Activated CD4-positive, alpha-beta memory T cell treated with anti-CD3 and anti-CD28 coated beads, Interleukin-2, amount 10 ng/mL, durations not matched to agents 7 days and 5 days (primary cell): Measurements from ENCODE around the gene TNFRSF25. TPM values are rescaled to one million over a fixed set of nuclear protein-coding genes. Genes with fewer than 3 reads are reported as not detected.
A peak's percentile ranks its signal among the peaks of the same experiment; 100 is the strongest.
"Not testable (repeated sequence)": the region's sequence is repeated elsewhere in the genome, so short reads cannot be mapped to it uniquely, and the experiment has no call there.

Source experiments
- CTCF ChIA-PET: fragments of 350-600 bp; sonication (Branson Sonifier 250); formaldehyde crosslinking; loops from one replicate; lab custom pipeline; 2021; ENCODE audit warnings: antibody characterized with exemption, inconsistent platforms; lab: Charles Lee
- POLR2A ChIA-PET: fragments of 350-600 bp; sonication (Branson Sonifier 250); formaldehyde crosslinking; loops from one replicate; lab custom pipeline; 2021; ENCODE audit warnings: antibody characterized with exemption; lab: Charles Lee
- DNase-seq: peaks from one replicate; pipeline ENCODE4 v3.0.0-alpha.2; 2020
- H3K27ac Mint-ChIP-seq: one replicate; pipeline ENCODE4 v1.8.0; 2021; ENCODE audit warnings: mild to moderate bottlenecking, mixed read lengths
- H3K27me3 Mint-ChIP-seq: one replicate; pipeline ENCODE4 v1.8.0; 2021; ENCODE audit warnings: mixed read lengths
- H3K36me3 Mint-ChIP-seq: one replicate; pipeline ENCODE4 v1.8.0; 2021; ENCODE audit warnings: low read depth, mixed read lengths
- H3K4me1 Mint-ChIP-seq: one replicate; pipeline ENCODE4 v1.8.0; 2021; ENCODE audit warnings: mixed read lengths
- H3K4me3 Mint-ChIP-seq: one replicate; pipeline ENCODE4 v1.8.0; 2021; ENCODE audit warnings: mild to moderate bottlenecking, mixed read lengths
- H3K9me3 Mint-ChIP-seq: one replicate; pipeline ENCODE4 v1.8.0; 2021; ENCODE audit warnings: mixed read lengths
- total RNA-seq, 2 experiments: library from RNA; stranded (reverse); gene quantifications; one replicate each; pipeline ENCODE4 v1.2.3, GENCODE V29; 2021

Gene TNFRSF25
- total RNA-seq, 2 experiments from 2014 or later, result 82.9 to 85.1 TPM

- Mint-ChIP-seq H3K27me3 (peaks cover 39% of the 10 kb centered on the region), H3K36me3 (no peaks in the 10 kb centered on the region), H3K4me3 (no peak overlapping the region), H3K27ac (no peak overlapping the region), H3K9me3 (no peaks in the 10 kb centered on the region), H3K4me1 (peaks cover 7% of the 10 kb centered on the region)
- ChIA-PET CTCF (interaction anchor here (1.0 kb wide), 1 partner anchor 20 kb away, joined by 4 read pairs; no protein-coding TSS in a partner anchor), POLR2A (interaction anchor here (1.3 kb wide), 1 partner anchor 19 kb away, joined by 3 read pairs; no protein-coding TSS in a partner anchor)
- no peak for DNase-seq
These were observed 22.4 kb downstream of the TNFRSF25 start for GRCh38 chr1:6443339-6444115.

GRCh38 chr1:6441586-6441985 is 24.4 kb downstream of the TNFRSF25 start:
- DNase-seq, result no peak
- no peaks in the 10 kb centered on the region for H3K9me3 Mint-ChIP-seq
- peaks cover 36% of the 10 kb centered on the region for H3K27me3 Mint-ChIP-seq
- H3K27ac Mint-ChIP-seq, result no peak overlapping the region
- no peaks in the 10 kb centered on the region for H3K36me3 Mint-ChIP-seq
- CTCF ChIA-PET, result interaction anchor here (0.6 to 1.9 kb wide), 5 partner anchors 15 to 83 kb away, joined by 3 to 8 read pairs (median 4); no protein-coding TSS in a partner anchor
- peaks cover 7% of the 10 kb centered on the region for H3K4me1 Mint-ChIP-seq
- H3K4me3 Mint-ChIP-seq, result no peak overlapping the region
- POLR2A ChIA-PET, result interaction anchor here (1.5 kb wide), 1 partner anchor 18 kb away, joined by 6 read pairs; no protein-coding TSS in a partner anchor

GRCh38 chr1:6440198-6441126 is 25.5 kb downstream of the TNFRSF25 start:
- H3K27me3 Mint-ChIP-seq, result peaks cover 28% of the 10 kb centered on the region
- ChIA-PET POLR2A (interaction anchor here (1.5 kb wide), 1 partner anchor 20 kb away, joined by 6 read pairs; no protein-coding TSS in a partner anchor), CTCF (interaction anchor here (0.7 to 9.9 kb wide), 10 partner anchors 10 to 193 kb away, joined by 3 to 108 read pairs (median 6); partner anchors contain the start of genes HES2 and ZBTB48)
- no peak overlapping the region for H3K27ac Mint-ChIP-seq
- no peak overlapping the region for H3K4me3 Mint-ChIP-seq
- H3K4me1 Mint-ChIP-seq, result peaks cover 7% of the 10 kb centered on the region
- DNase-seq, result peak; percentile 82
- H3K9me3 Mint-ChIP-seq, result no peaks in the 10 kb centered on the region
- no peaks in the 10 kb centered on the region for H3K36me3 Mint-ChIP-seq

GRCh38 chr1:6438047-6438525 is 27.9 kb downstream of the TNFRSF25 start:
- ChIA-PET POLR2A (interaction anchor here (1.0 to 1.9 kb wide), 4 partner anchors 15 to 28 kb away, joined by 3 to 7 read pairs (median 3); partner anchors contain the start of genes HES2 and TNFRSF25), CTCF (interaction anchor here (0.5 to 9.9 kb wide), 27 partner anchors 9 to 191 kb away, joined by 3 to 108 read pairs (median 4); partner anchors contain the start of genes ESPN and HES2)
- Mint-ChIP-seq H3K4me3 (no peak overlapping the region), H3K36me3 (no peaks in the 10 kb centered on the region), H3K4me1 (peaks cover 7% of the 10 kb centered on the region), H3K27me3 (peaks cover 30% of the 10 kb centered on the region), H3K9me3 (no peaks in the 10 kb centered on the region), H3K27ac (no peak overlapping the region)
- DNase-seq, result peak; percentile 74

GRCh38 chr1:6437012-6437700 is 28.8 kb downstream of the TNFRSF25 start:
- H3K9me3 Mint-ChIP-seq, H3K4me3 Mint-ChIP-seq, DNase-seq, H3K4me1 Mint-ChIP-seq, H3K36me3 Mint-ChIP-seq, H3K27ac Mint-ChIP-seq: not testable (repeated sequence)
- H3K27me3 Mint-ChIP-seq, result peaks cover 30% of the 10 kb centered on the region
- POLR2A ChIA-PET, result interaction anchor here (1.4 to 1.9 kb wide), 3 partner anchors 18 to 28 kb away, joined by 3 to 7 read pairs (median 3); partner anchors contain the start of genes HES2 and TNFRSF25
- CTCF ChIA-PET, result interaction anchor here (0.5 to 9.9 kb wide), 22 partner anchors 10 to 190 kb away, joined by 3 to 108 read pairs (median 6); partner anchors contain the start of genes ESPN and HES2

- DNase-seq, H3K36me3 Mint-ChIP-seq, H3K4me1 Mint-ChIP-seq, H3K4me3 Mint-ChIP-seq, H3K27ac Mint-ChIP-seq, POLR2A ChIA-PET, H3K9me3 Mint-ChIP-seq: not testable (repeated sequence)
- H3K27me3 Mint-ChIP-seq, result peaks cover 24% of the 10 kb centered on the region
- CTCF ChIA-PET, result interaction anchor here (9.9 kb wide), 1 partner anchor 16 kb away, joined by 108 read pairs; the partner anchor contains the start of gene HES2
These were observed 29.7 kb downstream of the TNFRSF25 start for GRCh38 chr1:6436277-6436676.

GRCh38 chr1:6435547-6435946 is 30.4 kb downstream of the TNFRSF25 start:
- no peak for DNase-seq
- Mint-ChIP-seq H3K4me3 (no peak overlapping the region), H3K9me3 (no peaks in the 10 kb centered on the region), H3K27me3 (peaks cover 23% of the 10 kb centered on the region), H3K27ac (no peak overlapping the region), H3K36me3 (no peaks in the 10 kb centered on the region), H3K4me1 (peaks cover 4% of the 10 kb centered on the region)
- ChIA-PET CTCF (interaction anchor here (9.9 kb wide), 1 partner anchor 15 kb away, joined by 108 read pairs; the partner anchor contains the start of gene HES2), POLR2A (no interaction called here)

- Mint-ChIP-seq H3K9me3 (no peaks in the 10 kb centered on the region), H3K4me3 (no peak overlapping the region), H3K27me3 (peaks cover 27% of the 10 kb centered on the region), H3K36me3 (no peaks in the 10 kb centered on the region), H3K4me1 (peaks cover 4% of the 10 kb centered on the region), H3K27ac (no peak overlapping the region)
- DNase-seq, result no peak
- CTCF ChIA-PET, result interaction anchor here (9.9 kb wide), 1 partner anchor 14 kb away, joined by 108 read pairs; the partner anchor contains the start of gene HES2
- POLR2A ChIA-PET, result no interaction called here
These were observed 30.8 kb downstream of the TNFRSF25 start for GRCh38 chr1:6435129-6435528.

- Mint-ChIP-seq H3K9me3 (no peaks in the 10 kb centered on the region), H3K27ac (no peak overlapping the region), H3K36me3 (no peaks in the 10 kb centered on the region), H3K4me3 (no peak overlapping the region), H3K4me1 (peaks cover under 1% of the 10 kb centered on the region), H3K27me3 (peaks cover 24% of the 10 kb centered on the region)
- ChIA-PET CTCF (interaction anchor here (0.6 to 9.9 kb wide), 3 partner anchors 14 to 53 kb away, joined by 3 to 108 read pairs (median 4); partner anchors contain the start of gene HES2), POLR2A (no interaction called here)
- DNase-seq, result no peak
These were observed 31.8 kb downstream of the TNFRSF25 start for GRCh38 chr1:6434186-6434585.

GRCh38 chr1:6431645-6432579 is 34.1 kb downstream of the TNFRSF25 start:
- H3K9me3 Mint-ChIP-seq, H3K4me1 Mint-ChIP-seq, DNase-seq, H3K4me3 Mint-ChIP-seq, H3K36me3 Mint-ChIP-seq, H3K27ac Mint-ChIP-seq: not testable (repeated sequence)
- POLR2A ChIA-PET, result interaction anchor here (1.3 kb wide), 1 partner anchor 11 kb away, joined by 3 read pairs; no protein-coding TSS in a partner anchor
- H3K27me3 Mint-ChIP-seq, result peaks cover 16% of the 10 kb centered on the region
- CTCF ChIA-PET, result interaction anchor here (9.9 kb wide), 1 partner anchor 11 kb away, joined by 108 read pairs; the partner anchor contains the start of gene HES2
